ENCODE results near the gene PLCH1.

Gene PLCH1

GRCh38 chr3:155494332-155494731, 250.5 kb downstream of the PLCH1 start:
- no peak for ATAC-seq
- Mint-ChIP-seq H3K4me3 (no peak overlapping the region), H3K27ac (no peak overlapping the region)

GRCh38 chr3:155492841-155493240, 252.0 kb downstream of the PLCH1 start:
- Mint-ChIP-seq H3K4me3 (no peak overlapping the region), H3K4me1 (no peaks in the 10 kb centered on the region), H3K27ac (no peak overlapping the region), H3K9me3 (peaks cover under 1% of the 10 kb centered on the region), H3K36me3 (no peaks in the 10 kb centered on the region)
- DNase-seq (ENCODE audit: low spot score in 2 of 2) (no peak), ATAC-seq (no peak)

More at GRCh38 chr3:155494332-155494731, 250.5 kb downstream of the PLCH1 start:
- H3K4me1 Mint-ChIP-seq: no peaks in the 10 kb centered on the region
- no peaks in the 10 kb centered on the region for H3K9me3 Mint-ChIP-seq
- DNase-seq (ENCODE audit: low spot score in 2 of 2): no peak
- H3K36me3 Mint-ChIP-seq: no peaks in the 10 kb centered on the region

GRCh38 chr3:155491696-155492095, 253.2 kb downstream of the PLCH1 start:
- Mint-ChIP-seq H3K9me3 (peaks cover 2% of the 10 kb centered on the region), H3K27ac (no peak overlapping the region), H3K36me3 (no peaks in the 10 kb centered on the region), H3K4me3 (no peak overlapping the region), H3K4me1 (no peaks in the 10 kb centered on the region)
- no peak for DNase-seq (ENCODE audit: low spot score in 2 of 2)
- no peak for ATAC-seq

- no peak for DNase-seq (ENCODE audit: low spot score in 2 of 2)
- H3K9me3 Mint-ChIP-seq: peaks cover 2% of the 10 kb centered on the region
- no peak for ATAC-seq
- H3K4me1 Mint-ChIP-seq: no peaks in the 10 kb centered on the region
- H3K36me3 Mint-ChIP-seq: no peaks in the 10 kb centered on the region
- no peak overlapping the region for H3K27ac Mint-ChIP-seq
- no peak overlapping the region for H3K4me3 Mint-ChIP-seq
Measured at GRCh38 chr3:155488671-155489070, 256.2 kb downstream of the PLCH1 start.

- Mint-ChIP-seq H3K9me3 (peaks cover 2% of the 10 kb centered on the region), H3K4me3 (no peak overlapping the region), H3K27ac (no peak overlapping the region), H3K4me1 (no peaks in the 10 kb centered on the region), H3K36me3 (no peaks in the 10 kb centered on the region)
- DNase-seq (ENCODE audit: low spot score in 2 of 2): no peak
- no peak for ATAC-seq
Measured at GRCh38 chr3:155485897-155486296, 259.0 kb downstream of the PLCH1 start.

- DNase-seq (ENCODE audit: low spot score in 2 of 2): no peak
- ATAC-seq: no peak
- H3K4me1 Mint-ChIP-seq: no peaks in the 10 kb centered on the region
- no peaks in the 10 kb centered on the region for H3K36me3 Mint-ChIP-seq
- H3K9me3 Mint-ChIP-seq: peaks cover 3% of the 10 kb centered on the region
- no peak overlapping the region for H3K27ac Mint-ChIP-seq
- H3K4me3 Mint-ChIP-seq: no peak overlapping the region
Measured at GRCh38 chr3:155481591-155481990, 263.3 kb downstream of the PLCH1 start.

GRCh38 chr3:155481089-155481488, 263.8 kb downstream of the PLCH1 start:
- DNase-seq (ENCODE audit: low spot score in 2 of 2) (no peak), ATAC-seq (no peak)
- Mint-ChIP-seq H3K9me3 (peaks cover 3% of the 10 kb centered on the region), H3K27ac (no peak overlapping the region), H3K4me1 (no peaks in the 10 kb centered on the region), H3K4me3 (no peak overlapping the region), H3K36me3 (no peaks in the 10 kb centered on the region)

- no peaks in the 10 kb centered on the region for H3K36me3 Mint-ChIP-seq
- no peaks in the 10 kb centered on the region for H3K4me1 Mint-ChIP-seq
- peaks cover 20% of the 10 kb centered on the region for H3K9me3 Mint-ChIP-seq
- no peak overlapping the region for H3K4me3 Mint-ChIP-seq
- ATAC-seq: no peak
- no peak overlapping the region for H3K27ac Mint-ChIP-seq
- no peak for DNase-seq (ENCODE audit: low spot score in 2 of 2)
Measured at GRCh38 chr3:155465664-155466063, 279.2 kb downstream of the PLCH1 start.

- no peak overlapping the region for H3K4me3 Mint-ChIP-seq
- H3K4me1 Mint-ChIP-seq: no peaks in the 10 kb centered on the region
- H3K36me3 Mint-ChIP-seq: no peaks in the 10 kb centered on the region
- H3K27ac Mint-ChIP-seq: no peak overlapping the region
- ATAC-seq (no peak), DNase-seq (ENCODE audit: low spot score in 2 of 2) (no peak)
- H3K9me3 Mint-ChIP-seq: peaks cover 11% of the 10 kb centered on the region
Measured at GRCh38 chr3:155462672-155463071, 282.2 kb downstream of the PLCH1 start.

GRCh38 chr3:155457591-155457990, 287.3 kb downstream of the PLCH1 start:
- DNase-seq (ENCODE audit: low spot score in 2 of 2): no peak
- no peaks in the 10 kb centered on the region for H3K36me3 Mint-ChIP-seq
- no peak overlapping the region for H3K4me3 Mint-ChIP-seq
- no peak overlapping the region for H3K27ac Mint-ChIP-seq
- ATAC-seq: no peak
- peaks cover 2% of the 10 kb centered on the region for H3K9me3 Mint-ChIP-seq
- no peaks in the 10 kb centered on the region for H3K4me1 Mint-ChIP-seq

- H3K4me3 Mint-ChIP-seq: no peak overlapping the region
- no peaks in the 10 kb centered on the region for H3K36me3 Mint-ChIP-seq
- DNase-seq (ENCODE audit: low spot score in 2 of 2) (no peak), ATAC-seq (no peak)
- no peaks in the 10 kb centered on the region for H3K9me3 Mint-ChIP-seq
- H3K4me1 Mint-ChIP-seq: no peaks in the 10 kb centered on the region
- H3K27ac Mint-ChIP-seq: no peak overlapping the region
Measured at GRCh38 chr3:155455765-155456164, 289.1 kb downstream of the PLCH1 start.

GRCh38 chr3:155453512-155453911, 291.4 kb downstream of the PLCH1 start:
- ATAC-seq (no peak), DNase-seq (ENCODE audit: low spot score in 2 of 2) (no peak)
- H3K4me1 Mint-ChIP-seq: no peaks in the 10 kb centered on the region
- no peak overlapping the region for H3K4me3 Mint-ChIP-seq
- no peak overlapping the region for H3K27ac Mint-ChIP-seq
- peaks cover 3% of the 10 kb centered on the region for H3K9me3 Mint-ChIP-seq
- no peaks in the 10 kb centered on the region for H3K36me3 Mint-ChIP-seq

GRCh38 chr3:155449613-155450267, 295.1 kb downstream of the PLCH1 start:
- Mint-ChIP-seq H3K4me3 (no peak overlapping the region), H3K27ac (no peak overlapping the region), H3K4me1 (no peaks in the 10 kb centered on the region), H3K9me3 (peaks cover 3% of the 10 kb centered on the region), H3K36me3 (no peaks in the 10 kb centered on the region)
- DNase-seq (ENCODE audit: low spot score in 2 of 2): no peak
- no peak for ATAC-seq

GRCh38 chr3:155448531-155448930, 296.3 kb downstream of the PLCH1 start:
- Mint-ChIP-seq H3K36me3 (no peaks in the 10 kb centered on the region), H3K9me3 (peaks cover 3% of the 10 kb centered on the region), H3K4me3 (no peak overlapping the region), H3K4me1 (no peaks in the 10 kb centered on the region), H3K27ac (no peak overlapping the region)
- DNase-seq (ENCODE audit: low spot score in 2 of 2): no peak
- ATAC-seq: no peak

GRCh38 chr3:155446366-155446765, 298.5 kb downstream of the PLCH1 start:
- Mint-ChIP-seq H3K36me3 (no peaks in the 10 kb centered on the region), H3K4me1 (no peaks in the 10 kb centered on the region), H3K9me3 (peaks cover 3% of the 10 kb centered on the region), H3K27ac (no peak overlapping the region), H3K4me3 (no peak overlapping the region)
- DNase-seq (ENCODE audit: low spot score in 2 of 2) (no peak), ATAC-seq (no peak)

GRCh38 chr3:155444771-155445170, 300.1 kb downstream of the PLCH1 start:
- no peak overlapping the region for H3K27ac Mint-ChIP-seq
- H3K36me3 Mint-ChIP-seq: no peaks in the 10 kb centered on the region
- no peaks in the 10 kb centered on the region for H3K9me3 Mint-ChIP-seq

GRCh38 chr3:155443815-155444214, 301.1 kb downstream of the PLCH1 start:
- no peaks in the 10 kb centered on the region for H3K4me1 Mint-ChIP-seq
- ATAC-seq (no peak), DNase-seq (ENCODE audit: low spot score in 2 of 2) (no peak)
- H3K36me3 Mint-ChIP-seq: no peaks in the 10 kb centered on the region
- H3K9me3 Mint-ChIP-seq: no peaks in the 10 kb centered on the region
- no peak overlapping the region for H3K4me3 Mint-ChIP-seq
- H3K27ac Mint-ChIP-seq: no peak overlapping the region

More at GRCh38 chr3:155444771-155445170, 300.1 kb downstream of the PLCH1 start:
- H3K4me3 Mint-ChIP-seq: no peak overlapping the region
- DNase-seq (ENCODE audit: low spot score in 2 of 2): no peak
- H3K4me1 Mint-ChIP-seq: no peaks in the 10 kb centered on the region
- ATAC-seq: no peak

Data from stimulated activated effector memory CD8-positive, alpha-beta T cell treated with anti-CD3 and anti-CD28 coated beads, Interleukin-12 subunit alpha, Interleukin-12 subunit beta, amount 100 ng/mL, for 72 hours (primary cell).